ENCODE measurements around the gene JAK3. TPM values are rescaled to one million over a fixed set of nuclear protein-coding genes. Genes with fewer than 3 reads are reported as not detected.

JAK3 gene
- total RNA-seq, 2 experiments from 2014 or later: 174 to 180 TPM

DNA sequence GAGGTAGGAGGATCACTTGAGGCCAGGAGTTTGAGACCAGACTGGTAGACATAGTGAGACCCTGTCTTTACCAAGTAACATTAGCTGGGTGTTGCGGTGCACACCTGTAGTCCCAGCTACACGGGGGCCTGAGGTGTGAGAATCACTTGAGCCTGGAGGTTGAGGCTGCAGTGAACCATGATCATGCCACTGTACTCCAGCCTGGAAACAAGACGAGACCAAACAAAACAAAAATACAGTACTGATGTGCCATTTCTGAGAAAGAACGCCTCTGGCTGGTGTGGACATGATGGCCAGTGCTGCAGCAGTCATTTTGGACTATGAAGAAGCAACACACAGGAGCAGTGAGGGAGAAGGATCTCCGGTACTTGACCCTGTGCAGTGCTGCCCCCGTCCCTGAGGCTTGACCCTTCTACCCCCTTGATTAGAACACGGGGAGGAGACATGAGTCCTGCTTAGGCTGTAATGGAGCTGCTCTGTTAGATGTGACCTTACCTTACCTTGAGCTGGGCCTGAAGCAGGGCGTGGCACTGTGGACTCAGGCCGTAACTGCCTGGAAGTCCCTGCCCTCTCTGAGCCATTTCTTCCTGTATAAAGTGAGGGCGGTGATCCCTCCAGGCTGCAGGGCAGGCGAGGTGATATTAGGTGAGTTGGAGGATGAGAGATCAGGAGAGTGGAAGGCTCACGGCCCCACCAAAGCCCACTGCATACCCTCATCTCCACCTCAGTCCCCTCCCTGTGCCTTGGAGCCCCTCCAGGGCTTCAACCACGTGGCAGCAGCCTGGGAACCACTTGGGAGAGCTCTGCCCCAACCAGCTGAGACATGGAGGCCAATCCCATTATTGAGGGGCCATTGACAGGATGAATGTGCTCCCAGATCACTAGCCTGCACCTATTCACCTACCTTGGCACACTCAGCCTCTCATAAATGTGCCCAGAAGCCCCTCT lies 17.9 kb upstream of the JAK3 start:
- H3K27ac Mint-ChIP-seq: peak overlapping the region; percentile 76
- ChIA-PET POLR2A (interaction anchor here (0.6 to 2.5 kb wide), 4 partner anchors 18 to 644 kb away, joined by 3 to 8 read pairs (median 5); partner anchors contain the start of genes CCDC124, FCHO1 and JAK3), CTCF (interaction anchor here (0.6 to 3.1 kb wide), 4 partner anchors 14 to 132 kb away, joined by 3 to 13 read pairs (median 4); partner anchors contain the start of gene CCDC124)
- DNase-seq (no peak), ATAC-seq (peak; percentile 39)
- H3K27me3 Mint-ChIP-seq: no peaks in the 10 kb centered on the region
- H3K4me3 Mint-ChIP-seq: no peak overlapping the region
- H3K36me3 Mint-ChIP-seq (ENCODE audit: low read depth): peaks cover 45% of the 10 kb centered on the region
- no peaks in the 10 kb centered on the region for H3K9me3 Mint-ChIP-seq (ENCODE audit: low read depth)
- peaks cover 24% of the 10 kb centered on the region for H3K4me1 Mint-ChIP-seq
- intact Hi-C loops (cut with DNase I, micrococcal nuclease): no loop called here

GRCh38 chr19:17863520-17864182 lies 15.9 kb upstream of the JAK3 start:
- ATAC-seq (no peak), DNase-seq (no peak)
- peaks cover 31% of the 10 kb centered on the region for H3K4me1 Mint-ChIP-seq
- ChIA-PET POLR2A (interaction anchor here (0.5 to 2.5 kb wide), 7 partner anchors 8 to 413 kb away, joined by 4 to 8 read pairs (median 4); partner anchors contain the start of genes CCDC124, JAK3 and SLC5A5), CTCF (interaction anchor here (0.6 to 3.1 kb wide), 3 partner anchors 8 to 90 kb away, joined by 3 to 13 read pairs (median 4); partner anchors contain the start of genes CCDC124 and SLC5A5)
- no peak overlapping the region for H3K4me3 Mint-ChIP-seq
- no peaks in the 10 kb centered on the region for H3K9me3 Mint-ChIP-seq (ENCODE audit: low read depth)
- peaks cover 56% of the 10 kb centered on the region for H3K36me3 Mint-ChIP-seq (ENCODE audit: low read depth)
- H3K27ac Mint-ChIP-seq: peak overlapping the region; percentile 55
- no peaks in the 10 kb centered on the region for H3K27me3 Mint-ChIP-seq
- intact Hi-C loops (cut with DNase I, micrococcal nuclease): no loop called here

- ChIA-PET CTCF (interaction anchor here (1.0 to 6.9 kb wide), 2 partner anchors 9 to 70 kb away, joined by 3 to 102 read pairs; partner anchors contain the start of genes CCDC124 and SLC5A5), POLR2A (interaction anchor here (0.5 to 1.6 kb wide), 5 partner anchors 9 to 414 kb away, joined by 4 to 8 read pairs (median 4); partner anchors contain the start of genes CCDC124 and SLC5A5)
Measured at GRCh38 chr19:17862711-17863519, 15.1 kb upstream of the JAK3 start.

GRCh38 chr19:17861542-17862402 lies 14.0 kb upstream of the JAK3 start:
- H3K4me1 Mint-ChIP-seq: peaks cover 31% of the 10 kb centered on the region
- ChIA-PET POLR2A (interaction anchor here (1.1 to 1.2 kb wide), 2 partner anchors 10 to 14 kb away, joined by 6 to 7 read pairs; partner anchors contain the start of genes JAK3 and SLC5A5), CTCF (interaction anchor here (0.5 to 6.9 kb wide), 3 partner anchors 14 to 738 kb away, joined by 4 to 102 read pairs (median 4); partner anchors contain the start of genes CCDC124 and JAK3)
- DNase-seq: no peak
- no peak for ATAC-seq
- no peaks in the 10 kb centered on the region for H3K27me3 Mint-ChIP-seq
- H3K4me3 Mint-ChIP-seq: peak overlapping the region; percentile 97
- intact Hi-C loops (cut with DNase I, micrococcal nuclease): no loop called here
- no peaks in the 10 kb centered on the region for H3K9me3 Mint-ChIP-seq (ENCODE audit: low read depth)
- H3K36me3 Mint-ChIP-seq (ENCODE audit: low read depth): peaks cover 56% of the 10 kb centered on the region
- H3K27ac Mint-ChIP-seq: peak overlapping the region; percentile 98

More at GRCh38 chr19:17862711-17863519, 15.1 kb upstream of the JAK3 start:
- Mint-ChIP-seq H3K27ac (peak overlapping the region; percentile 82), H3K4me3 (peak overlapping the region; percentile 97), H3K36me3 (ENCODE audit: low read depth) (peaks cover 56% of the 10 kb centered on the region), H3K27me3 (no peaks in the 10 kb centered on the region), H3K9me3 (ENCODE audit: low read depth) (no peaks in the 10 kb centered on the region), H3K4me1 (peaks cover 31% of the 10 kb centered on the region)
- no peak for ATAC-seq
- intact Hi-C loops (cut with DNase I, micrococcal nuclease): no loop called here
- DNase-seq: no peak

GRCh38 chr19:17860993-17861360 lies 13.2 kb upstream of the JAK3 start:
- ChIA-PET CTCF (interaction anchor here (0.5 to 6.9 kb wide), 4 partner anchors 10 to 737 kb away, joined by 4 to 102 read pairs (median 10); partner anchors contain the start of genes CCDC124, JAK3 and SLC5A5), POLR2A (interaction anchor here (1.1 to 2.0 kb wide), 3 partner anchors 10 to 13 kb away, joined by 6 to 17 read pairs (median 7); partner anchors contain the start of genes JAK3 and SLC5A5)
- Mint-ChIP-seq H3K36me3 (ENCODE audit: low read depth) (peaks cover 56% of the 10 kb centered on the region), H3K4me1 (peaks cover 31% of the 10 kb centered on the region), H3K4me3 (peak overlapping the region; percentile 97), H3K27ac (peak overlapping the region; percentile 98), H3K27me3 (no peaks in the 10 kb centered on the region), H3K9me3 (ENCODE audit: low read depth) (no peaks in the 10 kb centered on the region)
- ATAC-seq (no peak), DNase-seq (no peak)
- intact Hi-C loops (cut with DNase I, micrococcal nuclease): no loop called here

DNA sequence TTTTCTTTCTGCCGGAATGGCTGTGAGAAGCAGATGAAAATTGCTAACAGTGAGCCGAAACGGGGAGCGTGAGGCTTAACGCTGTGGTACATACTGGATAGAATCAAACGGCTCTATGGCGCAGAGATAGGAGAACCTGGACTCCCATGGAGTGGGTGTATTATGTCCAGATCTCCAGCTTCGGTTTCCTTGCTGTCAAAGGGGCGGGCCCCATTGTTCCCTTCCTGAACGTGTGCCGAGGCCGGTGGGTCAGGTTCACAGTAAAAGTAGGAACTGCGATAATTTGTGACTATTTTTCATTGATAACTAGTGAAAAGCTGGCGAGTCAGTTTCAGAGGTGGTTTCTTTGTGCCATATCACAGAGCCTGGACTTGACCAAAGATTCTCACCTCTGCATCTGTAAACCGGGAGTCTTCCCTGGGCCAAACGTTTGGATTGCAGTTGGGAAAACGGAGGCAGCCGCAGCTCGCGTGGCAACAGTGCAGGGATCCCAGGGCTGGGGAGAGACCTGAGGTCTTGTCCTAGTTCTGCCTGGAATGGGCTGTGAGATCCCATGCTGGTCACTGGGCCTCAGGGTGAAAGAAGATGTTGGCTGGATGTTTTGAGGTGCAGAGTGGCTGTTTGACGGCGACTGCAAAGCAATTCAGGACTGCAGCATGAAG lies 12.7 kb upstream of the JAK3 start:
- Mint-ChIP-seq H3K4me3 (peak overlapping the region; percentile 97), H3K27ac (peak overlapping the region; percentile 98), H3K36me3 (ENCODE audit: low read depth) (peaks cover 55% of the 10 kb centered on the region), H3K9me3 (ENCODE audit: low read depth) (no peaks in the 10 kb centered on the region), H3K27me3 (no peaks in the 10 kb centered on the region), H3K4me1 (peaks cover 34% of the 10 kb centered on the region)
- POLR2A ChIA-PET: interaction anchor here (1.2 to 2.0 kb wide), 4 partner anchors 10 to 57 kb away, joined by 5 to 17 read pairs (median 10); partner anchors contain the start of genes JAK3 and SLC5A5
- intact Hi-C loops (cut with DNase I, micrococcal nuclease): no loop called here
- DNase-seq: no peak
- CTCF ChIA-PET: interaction anchor here (0.8 to 6.9 kb wide), 8 partner anchors 11 to 314 kb away, joined by 3 to 102 read pairs (median 10); partner anchors contain the start of genes B3GNT3, CCDC124, JAK3 and SLC5A5
- ATAC-seq: no peak

DNA sequence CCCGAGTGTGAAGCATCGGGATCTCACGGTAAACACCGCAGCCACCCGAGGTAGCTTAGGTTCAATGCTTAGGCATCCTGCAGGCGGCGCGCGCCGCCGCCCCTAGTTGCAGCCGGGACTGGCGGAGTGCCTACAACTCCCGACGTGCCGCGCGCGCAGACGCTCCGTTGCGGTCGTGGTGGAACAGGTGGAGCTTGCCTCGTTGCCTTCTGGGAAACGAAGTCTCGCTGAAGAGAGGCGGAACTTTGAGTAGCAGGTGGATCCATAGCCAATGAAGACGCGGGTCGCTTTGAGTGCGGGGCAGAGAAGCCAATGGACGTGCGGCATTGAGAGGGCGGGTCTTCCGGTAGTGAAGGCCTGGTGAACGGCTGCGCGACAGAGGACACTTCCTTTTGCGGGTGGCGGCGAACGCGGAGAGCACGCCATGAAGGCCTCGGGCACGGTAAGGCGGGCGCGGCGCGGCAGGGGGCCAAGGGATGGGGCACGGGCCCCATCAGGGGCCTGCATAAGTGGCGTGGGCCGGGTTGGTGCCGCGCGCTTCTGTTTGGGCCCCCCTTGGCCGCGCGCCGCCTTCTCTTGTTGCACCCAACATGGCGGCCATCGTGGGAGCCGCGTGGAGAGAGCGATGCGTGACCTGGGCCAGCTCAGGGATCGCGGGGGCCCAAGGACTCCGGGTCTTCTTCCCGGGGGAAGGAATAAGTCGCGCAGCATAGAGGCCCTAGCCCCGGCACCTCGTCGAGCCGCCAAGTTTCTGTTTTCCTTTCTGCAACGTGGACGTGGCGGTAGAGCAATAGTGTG lies 11.9 kb upstream of the JAK3 start, which contains the start of gene RPL18A:
Gene RPL18A (plus strand): TSS at position 378 of the 798 bp plus-strand sequence. CDS start 47 bp downstream, at position 425.
- ATAC-seq: peak; percentile 95
- CTCF ChIA-PET: interaction anchor here (0.6 to 6.9 kb wide), 30 partner anchors 10 to 505 kb away, joined by 3 to 102 read pairs (median 4); partner anchors contain the start of genes B3GNT3, CCDC124, JAK3 and SLC5A5
- Mint-ChIP-seq H3K9me3 (ENCODE audit: low read depth) (no peaks in the 10 kb centered on the region), H3K27ac (peak within 1 kb of the TSS; percentile 98), H3K4me1 (peaks cover 35% of the 10 kb centered on the region), H3K36me3 (ENCODE audit: low read depth) (peaks cover 50% of the 10 kb centered on the region), H3K27me3 (no peaks in the 10 kb centered on the region), H3K4me3 (peak within 1 kb of the TSS; percentile 97)
- POLR2A ChIA-PET: interaction anchor here (0.5 to 2.0 kb wide), 20 partner anchors 9 to 213 kb away, joined by 3 to 38 read pairs (median 4); partner anchors contain the start of genes CCDC124, FCHO1, JAK3 and MAP1S
- intact Hi-C loops (cut with DNase I, micrococcal nuclease): loop anchor here (1.0 to 5.0 kb wide), 13 partner anchors 11 to 554 kb away; partner anchors contain the start of genes B3GNT3 (in 1 of the 2), COLGALT1 (in 1 of the 2), MAP1S (in 1 of the 2) and MRPL34 (in 1 of the 2)
- peak; percentile 100 for DNase-seq

DNA sequence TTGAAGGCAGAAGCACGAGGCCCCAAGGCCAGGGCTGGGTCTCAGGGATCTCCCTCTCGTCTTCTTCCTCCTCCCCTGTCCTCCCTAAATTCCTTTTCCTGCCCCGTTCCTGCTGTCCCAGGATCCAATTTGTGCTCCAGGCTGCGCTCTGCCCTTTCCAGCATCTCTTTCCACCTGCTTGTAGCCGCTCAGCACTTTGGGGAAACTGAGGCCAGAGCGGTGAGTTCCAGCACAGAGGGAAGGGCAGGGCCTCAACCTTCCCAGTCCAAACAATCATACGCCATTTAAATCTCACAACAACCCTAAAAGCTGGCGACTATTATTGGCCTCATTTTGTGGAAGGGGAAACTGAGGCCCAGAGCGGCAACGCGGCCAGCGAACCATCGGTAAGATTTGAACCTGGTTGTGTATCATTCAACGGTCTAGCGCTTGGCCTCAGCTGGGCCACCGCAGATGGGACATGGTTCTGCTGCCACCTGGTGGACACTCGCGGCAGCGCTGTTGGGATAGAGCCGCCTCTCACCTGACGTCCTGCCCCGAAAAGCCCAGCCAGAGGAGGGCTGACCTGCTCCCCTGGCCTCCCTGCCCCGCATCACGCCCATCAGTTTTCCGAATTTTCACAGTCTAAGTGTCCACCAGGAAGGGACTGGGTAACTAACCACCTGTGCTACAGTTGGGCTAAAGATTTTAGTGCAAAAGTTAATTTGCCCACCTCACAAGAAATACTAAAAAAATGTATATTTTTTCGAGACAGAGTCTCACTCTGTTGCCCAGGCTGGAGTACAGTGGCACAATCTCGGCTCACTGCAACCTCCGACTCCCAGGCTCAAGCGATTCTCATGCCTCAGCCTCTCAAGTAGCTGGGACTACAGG lies 7.7 kb upstream of the JAK3 start:
- CTCF ChIA-PET: interaction anchor here (0.6 to 2.3 kb wide), 13 partner anchors 8 to 358 kb away, joined by 3 to 7 read pairs (median 5); partner anchors contain the start of genes CCDC124, JAK3 and SLC5A5
- H3K4me1 Mint-ChIP-seq: peaks cover 24% of the 10 kb centered on the region
- intact Hi-C loops (cut with DNase I, micrococcal nuclease): loop anchor here (1.0 to 5.0 kb wide), 8 partner anchors 58 to 403 kb away; partner anchors contain the start of genes B3GNT3 (in 1 of the 2), COLGALT1 (in 1 of the 2) and FCHO1 (in 1 of the 2)
- POLR2A ChIA-PET: no interaction called here
- H3K36me3 Mint-ChIP-seq (ENCODE audit: low read depth): peaks cover 16% of the 10 kb centered on the region
- ATAC-seq (peak; percentile 30), DNase-seq (peak; percentile 96)
- H3K27me3 Mint-ChIP-seq: no peaks in the 10 kb centered on the region
- H3K4me3 Mint-ChIP-seq: peak overlapping the region; percentile 20
- peaks cover 4% of the 10 kb centered on the region for H3K9me3 Mint-ChIP-seq (ENCODE audit: low read depth)
- no peak overlapping the region for H3K27ac Mint-ChIP-seq

Measured in activated CD4-positive, alpha-beta T cell treated with anti-CD3 and anti-CD28 coated beads for 36 hours (primary cell).